Urinary bladder (tissue), 4 donors: ENCODE measurements around the gene TIPIN. TPM values are rescaled to one million over a fixed set of nuclear protein-coding genes. Genes with fewer than 3 reads are reported as not detected.
A peak's percentile ranks its signal among the peaks of the same experiment; 100 is the strongest.
"Not testable (repeated sequence)": the region's sequence is repeated elsewhere in the genome, so short reads cannot be mapped to it uniquely, and the experiment has no call there.

Experiments used
- DNase-seq: peaks from one replicate; pipeline ENCODE4 v3.0.0-alpha.2; 2015; ENCODE audit errors: extremely low spot score
- H3K27ac ChIP-seq: one replicate; pipeline ENCODE4 v1.5.1; 2013; ENCODE audit warnings: low read depth, mild to moderate bottlenecking, moderate library complexity
- H3K36me3 ChIP-seq: one replicate; pipeline ENCODE4 v1.6.1; 2013; ENCODE audit warnings: mild to moderate bottlenecking, moderate library complexity; ENCODE audit not compliant: insufficient read depth
- H3K4me1 ChIP-seq: one replicate; pipeline ENCODE4 v1.6.1; 2013; ENCODE audit warnings: mild to moderate bottlenecking, moderate library complexity; ENCODE audit not compliant: insufficient read depth
- H3K4me3 ChIP-seq: one replicate; pipeline ENCODE4 v1.5.1; 2013; ENCODE audit warnings: low read depth, low read length
- WGBS: extraction: QIAGEN DNeasy Blood & Tissue Kit; methylation state at CpG from one replicate; pipeline ENCODE4 v1.1.7; 2013; 5-methylcytosine and 5-hydroxymethylcytosine counted together
- polyA plus RNA-seq: library from polyadenylated mRNA; stranded (reverse); fragments of 200-250 nt; gene quantifications from one replicate; pipeline ENCODE4 v1.2.3, GENCODE V29; 2013
- total RNA-seq: library from RNA; depleted of rRNA; stranded (reverse); fragments of >200 nt; gene quantifications from one replicate; pipeline ENCODE4 v1.2.3, GENCODE V29; 2014
- donor health status: healthy with polysubstance abuse.
- donor health status: healthy.

The TIPIN gene, protein sequence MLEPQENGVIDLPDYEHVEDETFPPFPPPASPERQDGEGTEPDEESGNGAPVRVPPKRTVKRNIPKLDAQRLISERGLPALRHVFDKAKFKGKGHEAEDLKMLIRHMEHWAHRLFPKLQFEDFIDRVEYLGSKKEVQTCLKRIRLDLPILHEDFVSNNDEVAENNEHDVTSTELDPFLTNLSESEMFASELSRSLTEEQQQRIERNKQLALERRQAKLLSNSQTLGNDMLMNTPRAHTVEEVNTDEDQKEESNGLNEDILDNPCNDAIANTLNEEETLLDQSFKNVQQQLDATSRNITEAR
- total RNA-seq (13.5 TPM), polyA plus RNA-seq (3.7 TPM)

DNA sequence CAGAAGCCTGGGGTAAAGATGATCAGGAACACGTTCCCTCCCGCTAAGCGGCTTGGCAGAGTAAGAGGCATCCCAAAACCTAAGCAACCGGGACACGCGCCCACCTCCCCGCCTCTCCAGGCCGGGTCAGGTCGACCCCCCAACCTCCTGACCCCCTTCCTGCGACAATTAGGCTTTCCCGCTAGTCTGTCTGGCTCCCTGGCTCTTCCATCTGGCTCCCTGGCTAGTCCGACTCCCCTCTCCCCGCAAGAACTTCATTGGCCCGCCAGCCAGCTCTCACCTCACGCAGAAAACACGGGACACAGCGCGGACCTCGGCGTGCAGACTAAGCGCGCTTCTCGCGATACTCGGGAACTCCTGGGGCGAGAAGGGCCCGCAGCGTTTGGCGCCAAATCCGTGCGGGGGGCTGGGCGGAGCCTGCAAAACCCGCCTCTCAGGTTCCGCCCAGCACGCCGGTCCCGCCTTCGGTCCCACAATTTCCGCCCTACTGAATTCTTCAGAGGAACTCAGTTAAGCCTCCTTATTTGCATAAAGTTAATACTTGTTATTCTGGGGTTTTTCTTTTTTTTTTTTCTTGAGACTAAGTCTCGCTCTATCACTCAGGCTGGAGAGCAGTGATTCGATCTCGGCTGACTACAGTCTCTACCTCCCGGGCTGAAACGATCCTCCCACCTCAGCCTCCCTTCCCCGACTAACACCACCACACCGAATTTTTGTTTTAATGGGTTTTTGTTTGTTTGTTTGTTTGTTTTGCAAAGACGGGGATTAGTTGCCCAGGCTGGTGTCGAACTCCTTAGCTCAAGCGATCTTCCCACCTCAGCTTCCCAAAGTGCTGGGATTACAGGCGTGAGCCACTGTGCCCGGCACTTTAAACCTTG is at the start of gene TIPIN:
Gene TIPIN, minus strand, starts transcription at position 327 of the 878 bp plus-strand sequence. CDS start 3,738 bp downstream, outside the sequence.
- H3K4me3 ChIP-seq: peak within 1 kb of the TSS; percentile 61
- H3K4me1 ChIP-seq: no peaks in the 10 kb centered on the region
- no peak within 1 kb of the TSS for H3K27ac ChIP-seq
- no peaks in the 10 kb centered on the region for H3K36me3 ChIP-seq
- peak; percentile 81 for DNase-seq
- 7% methylated on average over 51 of the region's 51 CpGs for WGBS

GRCh38 chr15:66405615-66406014 is 49.1 kb upstream of the TIPIN start:
- Histone ChIP-seq H3K4me1 (no peaks in the 10 kb centered on the region), H3K27ac (no peak overlapping the region), H3K4me3 (no peak overlapping the region), H3K36me3 (no peaks in the 10 kb centered on the region)
- WGBS: 68% methylated on average over 3 of the region's 3 CpGs
- DNase-seq: no peak

GRCh38 chr15:66405007-66405406 is 48.5 kb upstream of the TIPIN start:
- H3K4me1 ChIP-seq: no peaks in the 10 kb centered on the region
- 82% methylated on average over 2 of the region's 2 CpGs for whole genome bisulfite sequencing
- H3K27ac ChIP-seq: no peak overlapping the region
- DNase-seq: no peak
- no peaks in the 10 kb centered on the region for H3K36me3 ChIP-seq
- H3K4me3 ChIP-seq: no peak overlapping the region

- no peaks in the 10 kb centered on the region for H3K36me3 ChIP-seq
- no peak overlapping the region for H3K27ac ChIP-seq
- 75% methylated on average over 7 of the region's 7 CpGs for WGBS
- H3K4me3 ChIP-seq: no peak overlapping the region
- no peaks in the 10 kb centered on the region for H3K4me1 ChIP-seq
- no peak for DNase-seq
These were observed 48.0 kb upstream of the TIPIN start for GRCh38 chr15:66404532-66404931.

DNA sequence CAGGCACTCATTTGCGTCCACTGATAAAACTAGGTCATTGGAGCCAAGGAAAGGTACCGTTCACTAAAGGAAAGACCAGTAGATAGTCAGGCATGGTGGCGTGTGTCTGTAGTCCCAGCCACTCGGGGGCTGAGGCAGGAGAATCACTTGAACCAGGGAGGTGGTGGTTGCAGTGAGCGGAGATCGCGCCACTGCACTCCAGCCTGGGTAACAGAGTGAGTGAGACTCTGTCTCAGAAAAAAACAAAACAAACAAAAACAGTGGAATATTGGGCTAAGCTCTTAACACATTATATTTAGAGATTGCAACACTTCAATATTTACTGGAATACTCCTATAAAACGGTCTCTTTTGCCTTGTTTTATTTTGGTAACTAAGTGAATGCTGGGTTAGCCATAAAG is 47.6 kb upstream of the TIPIN start:
- Histone ChIP-seq H3K36me3 (no peaks in the 10 kb centered on the region), H3K27ac (no peak overlapping the region), H3K4me3 (no peak overlapping the region), H3K4me1 (no peaks in the 10 kb centered on the region)
- DNase-seq: no peak
- WGBS: 88% methylated on average over 8 of the region's 8 CpGs

- DNase-seq: no peak
- Histone ChIP-seq H3K27ac (no peak overlapping the region), H3K36me3 (no peaks in the 10 kb centered on the region), H3K4me3 (no peak overlapping the region), H3K4me1 (no peaks in the 10 kb centered on the region)
- WGBS: 90% methylated on average over 5 of the region's 5 CpGs
These were observed 46.8 kb upstream of the TIPIN start for GRCh38 chr15:66403323-66403722.

- Histone ChIP-seq H3K36me3 (no peaks in the 10 kb centered on the region), H3K27ac (no peak overlapping the region), H3K4me3 (no peak overlapping the region), H3K4me1 (no peaks in the 10 kb centered on the region)
- DNase-seq: no peak
- 86% methylated on average over 3 of the region's 3 CpGs for WGBS
These were observed 46.3 kb upstream of the TIPIN start for GRCh38 chr15:66402761-66403284.

DNA sequence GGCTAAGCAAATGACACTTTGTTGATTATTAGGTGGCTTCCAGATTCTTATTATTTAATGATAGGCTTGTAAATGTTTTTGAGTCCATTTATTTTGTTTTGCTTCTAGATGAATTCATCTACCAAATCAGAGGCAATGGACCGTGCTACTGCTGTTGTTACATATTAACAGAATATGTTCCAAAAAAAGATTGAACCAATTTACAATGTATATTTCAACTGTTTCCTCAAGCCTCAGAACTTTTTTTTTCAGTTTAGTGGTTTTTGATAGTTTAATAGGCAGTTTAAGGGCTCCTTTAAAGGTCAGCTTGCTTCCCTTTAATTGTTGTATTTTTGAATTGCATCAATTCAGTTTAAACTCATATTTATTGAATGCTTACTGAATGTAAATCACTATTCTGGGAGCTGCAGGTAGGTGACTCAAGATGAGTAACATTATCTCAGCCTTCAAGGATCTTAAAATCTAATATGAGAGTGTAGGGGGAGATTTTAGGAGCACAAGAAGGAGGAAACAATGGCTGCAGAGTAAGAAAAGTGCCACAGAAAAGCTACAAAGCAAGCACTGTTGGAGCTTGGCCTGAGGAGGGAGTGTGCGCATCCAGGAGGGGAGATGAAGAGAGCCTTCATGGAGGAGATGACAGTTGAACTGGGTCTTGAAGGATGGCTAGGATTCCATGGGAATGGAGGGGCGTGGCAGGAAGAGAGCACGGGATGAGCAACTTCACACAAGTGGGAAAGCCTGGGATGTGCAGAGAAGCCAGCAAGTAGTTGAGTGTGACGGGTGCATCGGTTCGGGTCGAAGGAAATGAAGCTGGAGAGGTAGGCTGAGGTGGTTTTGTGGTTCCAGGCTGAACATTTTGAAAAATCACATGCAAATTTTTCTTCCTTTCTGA is 44.9 kb upstream of the TIPIN start:
- no peaks in the 10 kb centered on the region for H3K4me1 ChIP-seq
- 89% methylated on average over 8 of the region's 8 CpGs for WGBS
- H3K27ac ChIP-seq: no peak overlapping the region
- DNase-seq: no peak
- no peak overlapping the region for H3K4me3 ChIP-seq
- H3K36me3 ChIP-seq: no peaks in the 10 kb centered on the region

GRCh38 chr15:66400351-66400774 is 43.9 kb upstream of the TIPIN start:
- no peak overlapping the region for H3K27ac ChIP-seq
- no peak overlapping the region for H3K4me3 ChIP-seq
- no peaks in the 10 kb centered on the region for H3K4me1 ChIP-seq
- DNase-seq: no peak
- H3K36me3 ChIP-seq: no peaks in the 10 kb centered on the region
- WGBS: 84% methylated on average over 3 of the region's 3 CpGs

DNA sequence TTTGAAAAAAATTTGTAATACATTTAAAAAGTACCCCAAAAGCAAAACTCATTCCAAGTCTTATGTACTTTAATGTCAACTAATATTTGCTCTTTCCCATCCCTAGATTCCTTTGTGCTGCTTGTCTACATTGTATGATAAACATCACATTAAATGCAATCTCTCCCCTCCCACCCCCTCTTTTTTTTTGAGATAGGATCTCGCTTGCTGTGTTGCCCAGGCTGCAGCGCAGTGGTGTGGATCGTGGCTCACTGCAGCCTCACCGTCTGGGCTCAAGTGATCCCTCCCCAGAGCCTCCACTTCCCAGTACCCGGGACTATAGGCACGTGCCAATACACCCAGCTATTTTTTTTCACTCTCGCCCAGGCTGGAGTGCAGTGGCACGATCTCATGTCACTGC is 42.8 kb upstream of the TIPIN start:
- WGBS: 85% methylated on average over 8 of the region's 8 CpGs
- DNase-seq: no peak

DNA sequence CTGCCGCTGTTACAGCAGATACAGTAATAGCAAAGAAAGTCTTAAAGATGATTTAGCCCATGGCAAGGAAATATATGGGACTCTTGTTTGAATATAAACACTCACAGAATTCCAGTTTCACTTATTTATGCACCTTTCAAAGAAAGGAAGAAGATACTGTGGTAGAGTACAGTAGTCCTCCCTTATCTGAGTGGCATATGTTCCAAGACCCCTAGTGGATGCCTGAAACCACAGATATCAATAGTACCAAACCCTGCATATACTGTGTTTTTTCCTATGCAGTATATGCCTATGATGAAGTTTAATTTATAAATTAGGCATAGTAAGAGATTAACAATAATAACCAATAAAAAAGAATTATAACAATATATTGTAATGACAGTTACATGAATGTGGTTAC is 38.4 kb upstream of the TIPIN start:
- no peaks in the 10 kb centered on the region for H3K36me3 ChIP-seq
- WGBS: 100% methylated on average over 1 of the region's 1 CpG
- no peak for DNase-seq
- no peak overlapping the region for H3K4me3 ChIP-seq
- H3K27ac ChIP-seq: no peak overlapping the region
- H3K4me1 ChIP-seq: no peaks in the 10 kb centered on the region

More for the DNA sequence above, 42.8 kb upstream of the TIPIN start:
- Histone ChIP-seq H3K4me1 (no peaks in the 10 kb centered on the region), H3K27ac (no peak overlapping the region), H3K36me3 (no peaks in the 10 kb centered on the region), H3K4me3 (no peak overlapping the region)

GRCh38 chr15:66394472-66394871 is 38.0 kb upstream of the TIPIN start:
- Histone ChIP-seq H3K4me3 (no peak overlapping the region), H3K36me3 (no peaks in the 10 kb centered on the region), H3K4me1 (no peaks in the 10 kb centered on the region), H3K27ac (no peak overlapping the region)
- WGBS: 96% methylated on average over 1 of the region's 1 CpG
- DNase-seq: no peak

DNA sequence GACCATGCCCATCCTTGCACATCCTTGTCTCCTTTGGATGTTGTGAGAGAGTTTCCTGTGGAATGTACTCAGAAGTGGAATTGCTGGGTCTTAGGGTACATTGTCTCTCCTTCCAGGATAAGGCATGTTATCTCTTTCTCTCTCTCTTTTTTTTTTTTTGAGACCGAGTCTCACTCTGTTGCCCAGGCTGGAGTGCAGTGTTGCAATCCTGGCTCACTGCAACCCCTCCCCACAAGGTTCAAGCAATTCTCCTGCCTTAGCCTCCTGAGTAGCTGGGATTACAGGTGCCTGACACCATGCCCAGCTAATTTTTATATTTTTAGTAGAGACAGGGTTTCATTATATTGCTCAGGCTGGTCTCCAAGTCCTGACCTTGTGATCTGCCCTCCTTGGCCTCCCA is 36.6 kb upstream of the TIPIN start:
- WGBS: 100% methylated on average over 1 of the region's 1 CpG
- not testable (repeated sequence) for H3K4me3 ChIP-seq, H3K4me1 ChIP-seq, H3K27ac ChIP-seq, H3K36me3 ChIP-seq, DNase-seq
